Measurements from ENCODE around the gene PSMB1. TPM values are rescaled to one million over a fixed set of nuclear protein-coding genes. Genes with fewer than 3 reads are reported as not detected.
A peak's percentile ranks its signal among the peaks of the same experiment; 100 is the strongest.

PSMB1 gene
- total RNA-seq, result 182 and 198 TPM in 2 replicates
- polyA plus RNA-seq, result 471 and 560 TPM in 2 replicates
- polyA plus RNA-seq (2011; cell fraction: cytosol; rRNA removed), result 524 and 562 TPM in 2 replicates
- 249 and 250 TPM in 2 replicates for polyA plus RNA-seq (2011; cell fraction: nucleus; rRNA removed)
- polyA plus RNA-seq (2012), result 252 and 349 TPM in 2 replicates
- 228 and 247 TPM in 2 replicates for polyA minus RNA-seq
- polyA minus RNA-seq (2011; cell fraction: cytosol; rRNA and poly(A)+ RNA removed), result 86.5 TPM
- polyA minus RNA-seq (2011; cell fraction: nucleus; rRNA and poly(A)+ RNA removed), result 41.6 and 56.5 TPM in 2 replicates
- percentile 97 among the genes with signal in this experiment for Bru-seq, nascent RNA
- percentile 93 among the genes with signal in this experiment for BruChase-seq, experiment 1, labeled RNA remaining after a 6-hour chase
- percentile 95 among the genes with signal in this experiment for BruChase-seq, experiment 2, labeled RNA remaining after a 2-hour chase
- long read RNA-seq, transcript PSMB1-201 (6 exons, 928 nt), result major isoform, 977 of 1,042 reads
- long read RNA-seq, partial matches to known transcripts, result 9 of 1,042 reads
- long read RNA-seq, other reads (novel, unspliced or antisense), result 54 of 1,042 reads

DNA sequence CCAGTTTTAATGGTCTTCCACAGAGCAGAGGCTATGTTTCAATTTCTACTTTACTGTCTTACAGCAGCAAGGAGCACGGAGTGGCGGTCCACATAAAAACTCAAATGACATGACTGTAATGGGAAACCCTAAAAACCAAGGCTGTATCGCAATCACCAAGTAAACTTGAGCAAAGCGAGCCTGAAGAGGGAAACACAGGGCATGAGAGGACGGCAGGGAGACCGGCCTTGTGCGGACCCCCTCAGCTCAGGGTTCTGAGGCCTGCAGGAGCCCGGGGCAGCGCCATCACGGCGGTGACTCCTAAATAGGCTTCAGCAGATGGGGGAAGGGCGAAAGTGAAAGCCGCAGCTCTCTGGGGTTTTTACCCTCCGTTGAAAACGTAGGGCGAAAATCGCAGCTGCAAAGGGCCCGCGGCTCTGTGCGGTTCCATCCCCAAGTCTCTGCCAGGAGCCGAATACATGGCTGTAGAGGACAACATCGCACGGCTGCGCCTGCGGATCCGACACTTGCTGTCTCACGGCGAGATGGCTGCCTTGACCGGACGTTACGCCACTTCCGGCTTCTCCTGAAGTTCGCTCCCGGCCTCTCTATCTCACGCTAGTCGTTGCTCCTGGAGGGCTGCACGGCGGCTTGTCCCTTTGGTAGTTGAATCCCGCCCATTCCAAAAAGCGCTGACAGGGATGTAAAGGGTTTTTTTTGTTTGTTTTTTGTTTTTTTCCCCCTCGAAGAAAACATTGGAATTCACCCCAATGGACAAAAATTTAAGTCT, at the start of gene PSMB1:
PSMB1 (minus strand) TSS at position 543 of the 769 bp plus-strand sequence; CDS start at position 478, 65 bp downstream.
- Histone ChIP-seq H2AFZ (ENCODE audit: low read depth, low read length) (peak within 1 kb of the TSS; percentile 53), H3K79me2 (ENCODE audit: control insufficient read depth, insufficient read depth, low read length) (peaks cover 78% of the 10 kb centered on the region), H3K36me3 (ENCODE audit: control insufficient read depth in 2 of 2, extremely low read depth in 1 of 2, insufficient read depth in 2 of 2, low read length in 2 of 2) (peaks cover 2 to 3% of the 10 kb centered on the region in 2 experiments), H3K4me1 (ENCODE audit: control insufficient read depth, extremely low read depth, insufficient read depth, low read length) (peaks cover 22% of the 10 kb centered on the region), H3K4me2 (ENCODE audit: insufficient read depth, low read length) (peak within 1 kb of the TSS; percentile 91), H3K4me3 (replicated peaks in 1 of 3; ENCODE audit: insufficient read depth in 1 of 3, low read depth in 1 of 3, low read length in 3 of 3) (peak within 1 kb of the TSS; percentile 51 to 89 (median 76)), H3K9ac (replicated peaks; ENCODE audit: extremely low read depth, insufficient read depth, low read length) (peak within 1 kb of the TSS; percentile 89), H4K20me1 (replicated peaks; ENCODE audit: control insufficient read depth, extremely low read depth, insufficient read depth, low read length) (peaks cover 2% of the 10 kb centered on the region), H3K27ac (ENCODE audit: insufficient read depth, low read depth, low read length) (peak within 1 kb of the TSS; percentile 84), H3K9me1 (replicated peaks; ENCODE audit: control insufficient read depth, extremely low read depth, insufficient read depth, low read length) (no peaks in the 10 kb centered on the region), H3K9me3 (replicated peaks; ENCODE audit: control insufficient read depth, insufficient read depth, low read length) (no peaks in the 10 kb centered on the region), H3K27me3 (ENCODE audit: control insufficient read depth in 2 of 2, insufficient read depth in 2 of 2, low read length in 2 of 2) (no peaks in the 10 kb centered on the region)
- ChIA-PET POLR2A (no interaction called here), CTCF (interaction anchor here (1.9 kb wide), 1 partner anchor 23 kb away, joined by 6 read pairs; no protein-coding TSS in a partner anchor)
- BruUV-seq (replicated peaks), result TSS peak; percentile 48
- peak; percentile 94 for DNase-seq (ENCODE audit: low read depth, low spot score)
- no peak for TF ChIP-seq FOS (IDR thresholded peaks at IDR 0.05; ENCODE audit: borderline replicate concordance, insufficient read depth, low read length)
- no peak for TF ChIP-seq MYC (IDR thresholded peaks at IDR 0.05; ENCODE audit: low read depth, low read length)
- TF ChIP-seq POLR2AphosphoS5 (IDR thresholded peaks at IDR 0.05; ENCODE audit: insufficient read depth, low read depth, low read length), result peak; percentile 94
- TF ChIP-seq, protein P1, sequence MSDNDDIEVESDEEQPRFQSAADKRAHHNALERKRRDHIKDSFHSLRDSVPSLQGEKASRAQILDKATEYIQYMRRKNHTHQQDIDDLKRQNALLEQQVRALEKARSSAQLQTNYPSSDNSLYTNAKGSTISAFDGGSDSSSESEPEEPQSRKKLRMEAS (IDR thresholded peaks at IDR 0.05; ENCODE audit: insufficient read depth, insufficient read length), result no peak
- TF ChIP-seq EZH2 (IDR thresholded peaks at IDR 0.05; ENCODE audit: borderline replicate concordance, low read depth, low read length, severe bottlenecking), result no peak
- peak; percentile 95 for TF ChIP-seq POLR2A (IDR thresholded peaks at IDR 0.05; ENCODE audit: low read depth, low read length)
- TF ChIP-seq JUN (IDR thresholded peaks at IDR 0.05; ENCODE audit: borderline replicate concordance, insufficient read depth, insufficient read length, low read depth), result no peak
- dilution Hi-C loops (cut with MboI; ENCODE audit: extremely low pct_ligation_motif_present, low sequenced_read_pairs), result no loop called here
- intact Hi-C loops (cut with micrococcal nuclease), result loop anchor here (1.0 kb wide), 2 partner anchors 828 to 883 kb away; no protein-coding TSS in a partner anchor
- peak; percentile 95 for FAIRE-seq
